NCI-H2227 treated with DMSO at 0.1 percent for 48 hours (cell line): ENCODE results near the gene HTR4.

Experiments
- DNase-seq: peaks from one replicate; lab custom pipeline; 2025; lab: John Stamatoyannopoulos, UW

The HTR4 gene

GRCh38 chr5:148607406-148607805, 46.9 kb downstream of the HTR4 start:
- DNase-seq = no peak

- DNase-seq = no peak
These were observed 48.0 kb downstream of the HTR4 start for GRCh38 chr5:148606296-148606695.

- no peak for DNase-seq
These were observed 55.1 kb downstream of the HTR4 start for GRCh38 chr5:148599187-148599586.

- no peak for DNase-seq
These were observed 58.6 kb downstream of the HTR4 start for GRCh38 chr5:148595697-148596096.

GRCh38 chr5:148586796-148587195, 67.5 kb downstream of the HTR4 start:
- DNase-seq = no peak

GRCh38 chr5:148585988-148586387, 68.3 kb downstream of the HTR4 start:
- DNase-seq = no peak

GRCh38 chr5:148584103-148584502, 70.2 kb downstream of the HTR4 start:
- DNase-seq = no peak

- DNase-seq = no peak
These were observed 70.8 kb downstream of the HTR4 start for GRCh38 chr5:148583421-148583965.

GRCh38 chr5:148574167-148574566, 80.2 kb downstream of the HTR4 start:
- DNase-seq = no peak

GRCh38 chr5:148573374-148573773, 81.0 kb downstream of the HTR4 start:
- no peak for DNase-seq

GRCh38 chr5:148569948-148570347, 84.4 kb downstream of the HTR4 start:
- DNase-seq = no peak

- DNase-seq = no peak
These were observed 89.2 kb downstream of the HTR4 start for GRCh38 chr5:148565148-148565547.

GRCh38 chr5:148563021-148563420, 91.3 kb downstream of the HTR4 start:
- no peak for DNase-seq

- DNase-seq = no peak
These were observed 92.5 kb downstream of the HTR4 start for GRCh38 chr5:148561801-148562311.

GRCh38 chr5:148559461-148559860, 94.9 kb downstream of the HTR4 start:
- no peak for DNase-seq

- DNase-seq = no peak
These were observed 95.4 kb downstream of the HTR4 start for GRCh38 chr5:148558892-148559291.

- DNase-seq = no peak
These were observed 97.5 kb downstream of the HTR4 start for GRCh38 chr5:148556835-148557234.

GRCh38 chr5:148554621-148555020, 99.7 kb downstream of the HTR4 start:
- no peak for DNase-seq

GRCh38 chr5:148543727-148544126, 110.6 kb downstream of the HTR4 start:
- no peak for DNase-seq

- DNase-seq = no peak
These were observed 111.5 kb downstream of the HTR4 start for GRCh38 chr5:148542812-148543211.

- no peak for DNase-seq
These were observed 113.1 kb downstream of the HTR4 start for GRCh38 chr5:148541054-148541835.

- no peak for DNase-seq
These were observed 113.7 kb downstream of the HTR4 start for GRCh38 chr5:148540647-148541046.

GRCh38 chr5:148539851-148540250, 114.5 kb downstream of the HTR4 start:
- no peak for DNase-seq

GRCh38 chr5:148535190-148535589, 119.1 kb downstream of the HTR4 start:
- DNase-seq = no peak
